ENCODE data around the gene TRMT2A. TPM values are rescaled to one million over a fixed set of nuclear protein-coding genes. Genes with fewer than 3 reads are reported as not detected.

The TRMT2A gene
- total RNA-seq, 1 experiment from 2014 or later: 66.7 TPM

DNA sequence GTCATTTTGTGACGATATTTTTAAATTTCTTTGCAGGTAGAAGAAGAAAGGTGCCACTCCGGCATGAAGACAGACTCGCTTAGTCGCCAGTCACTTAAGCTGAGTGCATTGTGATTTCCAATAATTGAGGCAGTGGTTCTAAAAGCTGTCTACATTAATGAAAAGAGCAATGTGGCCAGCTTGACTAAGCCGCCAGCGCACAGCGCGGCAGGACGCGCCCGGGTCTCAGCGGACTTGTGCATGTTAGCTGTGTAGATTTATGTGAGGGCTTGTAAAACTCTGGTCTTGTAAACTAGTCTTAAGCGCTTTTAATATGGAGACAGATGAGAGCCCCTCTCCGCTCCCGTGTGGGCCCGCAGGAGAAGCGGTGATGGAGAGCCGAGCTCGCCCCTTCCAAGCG is 31.4 kb downstream of the TRMT2A start:
- H3K4me1 ChIP-seq (ENCODE audit: control insufficient read depth, insufficient read depth, low read length): peaks cover 11% of the 10 kb centered on the region
- ATAC-seq (no peak), DNase-seq (ENCODE audit: low read depth, low spot score) (no peak)
- POLR2A ChIA-PET: no interaction called here
- BruUV-seq (replicated peaks): no TSS peak
- no peak overlapping the region for H3K4me3 ChIP-seq (ENCODE audit: low read depth in 2 of 2, low read length in 2 of 2)
- TF ChIP-seq TCF7L2 (IDR thresholded peaks at IDR 0.05; ENCODE audit: low read depth, low read length) (no peak), POLR2AphosphoS5 (IDR thresholded peaks at IDR 0.05; ENCODE audit: low read depth, low read length) (no peak), REST (IDR thresholded peaks at IDR 0.05; ENCODE audit: insufficient read depth in 1 of 2, low read depth in 2 of 2, low read length in 1 of 2) (no peak), SIN3A (IDR thresholded peaks at IDR 0.05; ENCODE audit: borderline replicate concordance, insufficient read depth, low read depth, low read length) (no peak)
- TF ChIP-seq, protein P1, sequence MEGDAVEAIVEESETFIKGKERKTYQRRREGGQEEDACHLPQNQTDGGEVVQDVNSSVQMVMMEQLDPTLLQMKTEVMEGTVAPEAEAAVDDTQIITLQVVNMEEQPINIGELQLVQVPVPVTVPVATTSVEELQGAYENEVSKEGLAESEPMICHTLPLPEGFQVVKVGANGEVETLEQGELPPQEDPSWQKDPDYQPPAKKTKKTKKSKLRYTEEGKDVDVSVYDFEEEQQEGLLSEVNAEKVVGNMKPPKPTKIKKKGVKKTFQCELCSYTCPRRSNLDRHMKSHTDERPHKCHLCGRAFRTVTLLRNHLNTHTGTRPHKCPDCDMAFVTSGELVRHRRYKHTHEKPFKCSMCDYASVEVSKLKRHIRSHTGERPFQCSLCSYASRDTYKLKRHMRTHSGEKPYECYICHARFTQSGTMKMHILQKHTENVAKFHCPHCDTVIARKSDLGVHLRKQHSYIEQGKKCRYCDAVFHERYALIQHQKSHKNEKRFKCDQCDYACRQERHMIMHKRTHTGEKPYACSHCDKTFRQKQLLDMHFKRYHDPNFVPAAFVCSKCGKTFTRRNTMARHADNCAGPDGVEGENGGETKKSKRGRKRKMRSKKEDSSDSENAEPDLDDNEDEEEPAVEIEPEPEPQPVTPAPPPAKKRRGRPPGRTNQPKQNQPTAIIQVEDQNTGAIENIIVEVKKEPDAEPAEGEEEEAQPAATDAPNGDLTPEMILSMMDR (IDR thresholded peaks at IDR 0.05): no peak
- CTCF ChIA-PET: interaction anchor here (0.7 kb wide), 1 partner anchor 10 kb away, joined by 4 read pairs; no protein-coding TSS in a partner anchor
- H3K27ac ChIP-seq (ENCODE audit: low read length): no peak overlapping the region
- H3K9me3 ChIP-seq (ENCODE audit: control insufficient read depth, insufficient read depth, low read depth, low read length): no peaks in the 10 kb centered on the region
- H3K36me3 ChIP-seq (ENCODE audit: control insufficient read depth, insufficient read depth, low read length): peaks cover 3% of the 10 kb centered on the region
- in situ Hi-C loops (cut with HindIII; ENCODE audit: low pct_unique_long_range_greater_than_20kb, low sequenced_read_pairs): no loop called here
- intact Hi-C loops (cut with micrococcal nuclease; ENCODE audit: unreplicated experiment): no loop called here
- no peaks in the 10 kb centered on the region for H3K27me3 ChIP-seq (ENCODE audit: control insufficient read depth, insufficient read depth, low read length)

DNA sequence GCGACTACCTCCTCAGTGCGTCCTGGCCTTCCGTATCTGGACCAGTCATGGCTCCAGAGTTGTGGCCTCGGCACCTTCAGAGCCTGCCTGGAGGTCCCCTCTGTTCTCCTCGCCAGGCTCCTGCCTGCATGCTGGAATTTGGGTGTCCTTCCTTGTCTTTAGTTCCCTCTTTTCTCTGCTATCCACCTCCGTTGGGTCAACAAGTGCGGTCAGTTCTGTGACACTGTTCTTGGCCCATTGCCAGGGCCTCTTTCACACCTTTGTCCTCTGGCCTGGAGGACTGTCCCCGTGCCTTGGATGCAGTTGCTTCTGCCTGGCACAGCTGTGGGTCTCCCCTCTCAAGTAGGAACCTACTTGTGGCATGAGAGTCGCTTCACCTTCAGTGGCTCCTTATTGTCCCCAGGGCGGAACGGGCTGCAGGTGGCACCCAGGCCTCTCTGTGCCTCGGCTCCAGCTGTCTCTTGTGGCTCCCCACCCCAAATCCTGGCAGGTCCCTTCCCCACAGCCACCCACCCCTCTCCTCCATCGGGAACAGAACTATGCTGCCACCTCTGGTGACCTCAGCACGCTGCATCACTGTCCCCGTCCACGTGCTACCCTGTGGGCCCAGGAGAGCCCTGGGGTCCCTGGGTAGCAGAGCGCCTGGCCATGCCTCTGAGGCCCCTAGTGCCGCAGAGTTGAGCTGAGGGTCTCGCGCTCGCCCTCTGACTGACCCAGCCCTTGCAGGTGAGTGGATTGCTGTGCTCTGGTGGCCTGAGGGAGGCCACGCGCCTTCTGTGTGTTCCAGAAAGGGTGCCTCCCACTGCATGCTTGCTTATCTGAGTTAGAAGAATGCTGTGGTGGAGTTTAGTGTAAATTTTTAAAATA is 32.2 kb downstream of the TRMT2A start:
- Histone ChIP-seq H3K9me3 (ENCODE audit: control insufficient read depth, insufficient read depth, low read depth, low read length) (no peaks in the 10 kb centered on the region), H3K27ac (ENCODE audit: low read length) (no peak overlapping the region), H3K4me3 (ENCODE audit: low read depth in 2 of 2, low read length in 2 of 2) (no peak overlapping the region), H3K27me3 (ENCODE audit: control insufficient read depth, insufficient read depth, low read length) (no peaks in the 10 kb centered on the region), H3K36me3 (ENCODE audit: control insufficient read depth, insufficient read depth, low read length) (peaks cover 6% of the 10 kb centered on the region), H3K4me1 (ENCODE audit: control insufficient read depth, insufficient read depth, low read length) (peaks cover 11% of the 10 kb centered on the region)
- in situ Hi-C loops (cut with HindIII; ENCODE audit: low pct_unique_long_range_greater_than_20kb, low sequenced_read_pairs) (no loop called here), intact Hi-C loops (cut with micrococcal nuclease; ENCODE audit: unreplicated experiment) (no loop called here)
- ATAC-seq (no peak), DNase-seq (ENCODE audit: low read depth, low spot score) (no peak)
- CTCF ChIA-PET: interaction anchor here (0.7 kb wide), 1 partner anchor 11 kb away, joined by 4 read pairs; no protein-coding TSS in a partner anchor
- BruUV-seq (replicated peaks): no TSS peak
- POLR2A ChIA-PET: no interaction called here
- TF ChIP-seq POLR2AphosphoS5 (IDR thresholded peaks at IDR 0.05; ENCODE audit: low read depth, low read length): no peak
- no peak for TF ChIP-seq TCF7L2 (IDR thresholded peaks at IDR 0.05; ENCODE audit: low read depth, low read length)
- TF ChIP-seq SIN3A (IDR thresholded peaks at IDR 0.05; ENCODE audit: borderline replicate concordance, insufficient read depth, low read depth, low read length): no peak
- TF ChIP-seq REST (IDR thresholded peaks at IDR 0.05; ENCODE audit: insufficient read depth in 1 of 2, low read depth in 2 of 2, low read length in 1 of 2): no peak
- TF ChIP-seq, protein P1 (IDR thresholded peaks at IDR 0.05): no peak; the same call in 1 of the 2 replicates

Measured in Panc1 (cell line).